ENCODE measurements around the gene PASD1. TPM values are rescaled to one million over a fixed set of nuclear protein-coding genes. Genes with fewer than 3 reads are reported as not detected.

Gene PASD1
- total RNA-seq, 4 donors from 2014 or later = not detected

GRCh38 chrX:151699746-151700145 lies 136.3 kb downstream of the PASD1 start:
- Histone ChIP-seq H3K9me3 (no peaks in the 10 kb centered on the region), H3K27ac (replicated peaks in 1 of 4) (no peak overlapping the region), H3K4me3 (no peak overlapping the region), H3K27me3 (peaks cover 0 to 10% (median 0%) of the 10 kb centered on the region in 4 donors), H3K4me1 (peaks cover 0 to 10% (median 5%) of the 10 kb centered on the region in 4 donors), H3K36me3 (no peaks in the 10 kb centered on the region)
- intact Hi-C loops (cut with DNase I) = no loop called here
- WGBS = 77% methylated on average over 9 of the region's 9 CpGs
- TF ChIP-seq EP300 (IDR thresholded peaks at IDR 0.05) (no peak), CTCF (IDR thresholded peaks at IDR 0.05) (no peak), POLR2AphosphoS5 (IDR thresholded peaks at IDR 0.05) (no peak), POLR2A (IDR thresholded peaks at IDR 0.05; ENCODE audit: low read depth) (no peak)
- DNase-seq (ENCODE audit: extremely low spot score) = no peak

- 60% methylated on average over 4 of the region's 16 CpGs for WGBS
- no peak overlapping the region for H3K27ac ChIP-seq (replicated peaks in 1 of 4)
- TF ChIP-seq CTCF (IDR thresholded peaks at IDR 0.05) = no peak
- no peak for TF ChIP-seq EP300 (IDR thresholded peaks at IDR 0.05)
- TF ChIP-seq POLR2A (IDR thresholded peaks at IDR 0.05; ENCODE audit: low read depth) = no peak
- no peak for TF ChIP-seq POLR2AphosphoS5 (IDR thresholded peaks at IDR 0.05)
- intact Hi-C loops (cut with DNase I) = no loop called here
- H3K9me3 ChIP-seq = no peaks in the 10 kb centered on the region
- H3K4me1 ChIP-seq = peaks cover 0 to 10% (median 0%) of the 10 kb centered on the region in 4 donors
- H3K36me3 ChIP-seq = no peaks in the 10 kb centered on the region
- no peak overlapping the region for H3K4me3 ChIP-seq
- DNase-seq (ENCODE audit: extremely low spot score) = no peak
- H3K27me3 ChIP-seq = peaks cover 0 to 3% (median 0%) of the 10 kb centered on the region in 4 donors
Measured at GRCh38 chrX:151700581-151700980, 137.1 kb downstream of the PASD1 start.

GRCh38 chrX:151701071-151701470 lies 137.6 kb downstream of the PASD1 start:
- peaks cover 0 to 10% (median 0%) of the 10 kb centered on the region in 4 donors for H3K4me1 ChIP-seq
- no peak overlapping the region for H3K4me3 ChIP-seq
- no peaks in the 10 kb centered on the region for H3K9me3 ChIP-seq
- H3K27ac ChIP-seq (replicated peaks in 1 of 4) = no peak overlapping the region
- H3K36me3 ChIP-seq = no peaks in the 10 kb centered on the region
- 95% methylated on average over 4 of the region's 4 CpGs for WGBS
- no peaks in the 10 kb centered on the region for H3K27me3 ChIP-seq
- no peak for DNase-seq (ENCODE audit: extremely low spot score)
- intact Hi-C loops (cut with DNase I) = no loop called here
- TF ChIP-seq CTCF (IDR thresholded peaks at IDR 0.05) (no peak), POLR2A (IDR thresholded peaks at IDR 0.05; ENCODE audit: low read depth) (no peak), EP300 (IDR thresholded peaks at IDR 0.05) (no peak), POLR2AphosphoS5 (IDR thresholded peaks at IDR 0.05) (no peak)

- intact Hi-C loops (cut with DNase I) = no loop called here
- Histone ChIP-seq H3K4me1 (peaks cover 0 to 10% (median 0%) of the 10 kb centered on the region in 4 donors), H3K27ac (replicated peaks in 1 of 4) (no peak overlapping the region), H3K27me3 (no peaks in the 10 kb centered on the region), H3K36me3 (no peaks in the 10 kb centered on the region), H3K4me3 (no peak overlapping the region), H3K9me3 (no peaks in the 10 kb centered on the region)
- no peak for DNase-seq (ENCODE audit: extremely low spot score)
- TF ChIP-seq CTCF (IDR thresholded peaks at IDR 0.05) = no peak
- no peak for TF ChIP-seq POLR2A (IDR thresholded peaks at IDR 0.05; ENCODE audit: low read depth)
- TF ChIP-seq POLR2AphosphoS5 (IDR thresholded peaks at IDR 0.05) = no peak
- no peak for TF ChIP-seq EP300 (IDR thresholded peaks at IDR 0.05)
- WGBS = 83% methylated on average over 7 of the region's 7 CpGs
Measured at GRCh38 chrX:151701531-151701930, 138.1 kb downstream of the PASD1 start.

Measured in esophagus muscularis mucosa (tissue), 4 donors.